PC-9 (cell line): ENCODE results near the gene BMP2K.

Source experiments
- CTCF ChIP-seq: fragments of 200-600 bp; sonication (generic); conservative IDR thresholded peaks from 2 replicates; pipeline ENCODE4 v1.6.1; 2017; ENCODE audit warnings: mixed run types, antibody characterized with exemption, mild to moderate bottlenecking, moderate library complexity
- EZH2 ChIP-seq: fragments of 200-600 bp; sonication (generic); IDR thresholded peaks from 2 replicates; pipeline ENCODE4 v1.8.0; 2017; ENCODE audit warnings: antibody characterized with exemption, low read depth

GRCh38 chr4:78764498-78764961 lies 11.6 kb upstream of the BMP2K start:
- no peak for TF ChIP-seq CTCF
- no peak for TF ChIP-seq EZH2
